ENCODE measurements around the gene DHCR7. TPM values are rescaled to one million over a fixed set of nuclear protein-coding genes. Genes with fewer than 3 reads are reported as not detected.

DHCR7 gene
- total RNA-seq, 1 donor from 2014 or later, result 88.8 TPM

DNA sequence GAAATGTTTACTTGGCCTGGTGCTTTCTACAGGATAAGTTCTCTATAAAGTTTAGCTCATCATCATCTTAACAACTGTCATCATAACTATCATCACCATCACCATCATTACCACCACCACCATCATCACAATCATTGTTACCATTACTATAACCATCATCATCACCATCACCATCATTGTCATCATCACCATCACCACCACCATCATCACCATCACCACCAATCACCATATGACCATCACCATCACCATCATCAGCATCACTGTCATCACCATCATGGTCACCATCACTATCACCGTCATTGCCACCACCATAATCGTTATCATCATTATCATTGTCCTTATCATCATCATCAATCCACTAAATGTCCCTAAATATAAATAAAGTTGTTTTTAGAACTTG, 54.9 kb downstream of the DHCR7 start:
- Histone ChIP-seq H3K36me3 (ENCODE audit: control insufficient read depth, insufficient read depth, low read length) (no peaks in the 10 kb centered on the region), H3K27me3 (ENCODE audit: control insufficient read depth, insufficient read depth, low read length) (peaks cover 24% of the 10 kb centered on the region), H3K4me3 (ENCODE audit: low read depth, low read length) (no peak overlapping the region)
- TF ChIP-seq, protein P1, sequence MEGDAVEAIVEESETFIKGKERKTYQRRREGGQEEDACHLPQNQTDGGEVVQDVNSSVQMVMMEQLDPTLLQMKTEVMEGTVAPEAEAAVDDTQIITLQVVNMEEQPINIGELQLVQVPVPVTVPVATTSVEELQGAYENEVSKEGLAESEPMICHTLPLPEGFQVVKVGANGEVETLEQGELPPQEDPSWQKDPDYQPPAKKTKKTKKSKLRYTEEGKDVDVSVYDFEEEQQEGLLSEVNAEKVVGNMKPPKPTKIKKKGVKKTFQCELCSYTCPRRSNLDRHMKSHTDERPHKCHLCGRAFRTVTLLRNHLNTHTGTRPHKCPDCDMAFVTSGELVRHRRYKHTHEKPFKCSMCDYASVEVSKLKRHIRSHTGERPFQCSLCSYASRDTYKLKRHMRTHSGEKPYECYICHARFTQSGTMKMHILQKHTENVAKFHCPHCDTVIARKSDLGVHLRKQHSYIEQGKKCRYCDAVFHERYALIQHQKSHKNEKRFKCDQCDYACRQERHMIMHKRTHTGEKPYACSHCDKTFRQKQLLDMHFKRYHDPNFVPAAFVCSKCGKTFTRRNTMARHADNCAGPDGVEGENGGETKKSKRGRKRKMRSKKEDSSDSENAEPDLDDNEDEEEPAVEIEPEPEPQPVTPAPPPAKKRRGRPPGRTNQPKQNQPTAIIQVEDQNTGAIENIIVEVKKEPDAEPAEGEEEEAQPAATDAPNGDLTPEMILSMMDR (IDR thresholded peaks at IDR 0.05; ENCODE audit: insufficient read depth, low read length, poor library complexity, severe bottlenecking), result no peak
- no peak for DNase-seq (ENCODE audit: low read depth)

- no peak overlapping the region for H3K4me3 ChIP-seq (ENCODE audit: low read depth, low read length)
- H3K36me3 ChIP-seq (ENCODE audit: control insufficient read depth, insufficient read depth, low read length), result no peaks in the 10 kb centered on the region
- TF ChIP-seq, protein P1 (IDR thresholded peaks at IDR 0.05; ENCODE audit: insufficient read depth, low read length, poor library complexity, severe bottlenecking), result no peak
- no peak for DNase-seq (ENCODE audit: low read depth)
- peaks cover 24% of the 10 kb centered on the region for H3K27me3 ChIP-seq (ENCODE audit: control insufficient read depth, insufficient read depth, low read length)
Observed at GRCh38 chr11:71391796-71392195, 56.4 kb downstream of the DHCR7 start.

GRCh38 chr11:71391352-71391751, 56.8 kb downstream of the DHCR7 start:
- no peak for DNase-seq (ENCODE audit: low read depth)
- Histone ChIP-seq H3K4me3 (ENCODE audit: low read depth, low read length) (no peak overlapping the region), H3K36me3 (ENCODE audit: control insufficient read depth, insufficient read depth, low read length) (no peaks in the 10 kb centered on the region), H3K27me3 (ENCODE audit: control insufficient read depth, insufficient read depth, low read length) (peaks cover 24% of the 10 kb centered on the region)
- TF ChIP-seq, protein P1 (IDR thresholded peaks at IDR 0.05; ENCODE audit: insufficient read depth, low read length, poor library complexity, severe bottlenecking), result no peak

- TF ChIP-seq, protein P1 (IDR thresholded peaks at IDR 0.05; ENCODE audit: insufficient read depth, low read length, poor library complexity, severe bottlenecking), result no peak
- DNase-seq (ENCODE audit: low read depth), result no peak
- Histone ChIP-seq H3K27me3 (ENCODE audit: control insufficient read depth, insufficient read depth, low read length) (peaks cover 21% of the 10 kb centered on the region), H3K36me3 (ENCODE audit: control insufficient read depth, insufficient read depth, low read length) (no peaks in the 10 kb centered on the region), H3K4me3 (ENCODE audit: low read depth, low read length) (no peak overlapping the region)
Observed at GRCh38 chr11:71388637-71389235, 59.5 kb downstream of the DHCR7 start.

DNA sequence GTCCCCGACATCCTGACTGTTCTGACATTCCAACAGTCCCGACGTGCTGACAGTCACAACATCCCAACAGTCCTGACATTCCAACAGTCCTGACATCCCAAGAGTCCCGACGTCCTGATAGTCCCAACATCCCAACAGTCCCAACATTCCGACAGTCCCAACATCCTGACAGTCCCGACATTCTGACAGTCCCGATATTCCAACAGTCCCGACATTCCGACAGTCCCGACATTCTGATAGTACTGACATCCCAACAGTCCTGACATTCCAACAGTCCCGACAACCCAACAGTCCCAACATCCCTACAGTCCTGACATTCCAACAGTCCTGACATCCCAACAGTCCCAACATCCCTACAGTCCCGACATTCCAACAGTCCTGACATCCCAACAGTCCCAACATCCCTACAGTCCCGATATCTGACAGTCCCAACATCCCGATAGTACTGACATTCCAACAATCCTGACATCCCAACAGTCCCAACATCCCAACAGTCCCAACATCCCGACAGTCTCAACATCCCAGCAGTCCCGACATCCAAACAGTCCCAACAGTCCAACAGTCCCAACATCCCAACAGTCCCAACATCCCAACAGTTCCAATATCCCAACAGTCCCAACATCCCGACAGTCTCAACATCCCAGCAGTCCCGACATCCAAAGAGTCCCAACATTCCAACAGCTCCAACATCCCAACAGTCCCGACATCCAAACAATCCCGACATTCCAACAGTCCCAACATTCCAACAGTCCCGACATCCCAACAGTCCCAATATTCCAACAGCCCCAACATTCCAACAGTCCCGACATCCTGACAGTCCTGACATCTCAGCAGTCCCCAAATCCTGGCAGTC, 60.2 kb downstream of the DHCR7 start:
- DNase-seq (ENCODE audit: low read depth), result no peak
- H3K27me3 ChIP-seq (ENCODE audit: control insufficient read depth, insufficient read depth, low read length), result peaks cover 21% of the 10 kb centered on the region
- H3K36me3 ChIP-seq (ENCODE audit: control insufficient read depth, insufficient read depth, low read length), result no peaks in the 10 kb centered on the region
- H3K4me3 ChIP-seq (ENCODE audit: low read depth, low read length), result no peak overlapping the region
- TF ChIP-seq, protein P1 (IDR thresholded peaks at IDR 0.05; ENCODE audit: insufficient read depth, low read length, poor library complexity, severe bottlenecking), result no peak

Data from kidney epithelial cell (primary cell).